Astrocyte (in vitro differentiated cells and primary cell): ENCODE measurements around the gene FGD4. TPM values are rescaled to one million over a fixed set of nuclear protein-coding genes. Genes with fewer than 3 reads are reported as not detected.

Experiments
- DNase-seq: peaks from one replicate; pipeline ENCODE4 v3.0.0-alpha.2; 2010; ENCODE audit warnings: low read depth
- FAIRE-seq: peaks from 2 replicates; lab custom pipeline; 2011; peaks lifted over from hg19 to GRCh38; lab: Jason Lieb, UNC
- H2AFZ ChIP-seq: 2 replicates; pipeline ENCODE4 v1.6.0; 2012; ENCODE audit warnings: low read depth, low read length, inconsistent platforms
- H3K27ac ChIP-seq: 2 replicates; pipeline ENCODE4 v1.5.1; 2011; ENCODE audit warnings: low read depth, low read length, inconsistent platforms
- H3K27me3 ChIP-seq: 2 replicates; pipeline ENCODE4 v1.6.0; 2011; ENCODE audit warnings: low read length, inconsistent platforms; ENCODE audit not compliant: insufficient read depth
- H3K36me3 ChIP-seq: 2 replicates; pipeline ENCODE4 v1.5.1; 2011; ENCODE audit warnings: low read length, inconsistent platforms; ENCODE audit not compliant: insufficient read depth
- H3K4me1 ChIP-seq: 2 replicates; pipeline ENCODE4 v1.5.1; 2011; ENCODE audit warnings: low read length, inconsistent platforms; ENCODE audit not compliant: insufficient read depth
- H3K4me2 ChIP-seq: 2 replicates; pipeline ENCODE4 v1.6.0; 2012; ENCODE audit warnings: low read length, inconsistent platforms
- H3K4me3 ChIP-seq: 2 replicates; pipeline ENCODE4 v1.5.1; 2011; ENCODE audit warnings: low read depth, mild to moderate bottlenecking, low read length, inconsistent platforms; ENCODE audit not compliant: insufficient read depth
- H3K79me2 ChIP-seq: 2 replicates; pipeline ENCODE4 v1.6.0; 2012; ENCODE audit warnings: mild to moderate bottlenecking, low read length, inconsistent platforms; ENCODE audit not compliant: insufficient read depth
- H3K9ac ChIP-seq: 2 replicates; pipeline ENCODE4 v1.6.0; 2012; ENCODE audit warnings: mild to moderate bottlenecking, low read length, inconsistent platforms
- H3K9me3 ChIP-seq: 2 replicates; pipeline ENCODE4 v1.5.1; 2012; ENCODE audit warnings: low read depth, mild to moderate bottlenecking, low read length, inconsistent platforms; ENCODE audit not compliant: insufficient read depth
- H4K20me1 ChIP-seq: 2 replicates; pipeline ENCODE4 v1.6.0; 2012; ENCODE audit warnings: low read length, inconsistent platforms; ENCODE audit not compliant: insufficient read depth
- H3K27ac Mint-ChIP-seq: one replicate; pipeline ENCODE4 v1.8.0; 2021; ENCODE audit warnings: mild to moderate bottlenecking, mixed read lengths; ENCODE audit not compliant: unreplicated experiment
- H3K27me3 Mint-ChIP-seq: one replicate; pipeline ENCODE4 v1.8.0; 2021; ENCODE audit warnings: low read depth, mixed read lengths; ENCODE audit not compliant: unreplicated experiment
- H3K36me3 Mint-ChIP-seq: one replicate; pipeline ENCODE4 v1.8.0; 2021; ENCODE audit warnings: low read depth, mixed read lengths; ENCODE audit not compliant: unreplicated experiment
- H3K4me1 Mint-ChIP-seq: one replicate; pipeline ENCODE4 v1.8.0; 2021; ENCODE audit warnings: low read depth, mixed read lengths; ENCODE audit not compliant: unreplicated experiment
- H3K4me3 Mint-ChIP-seq: one replicate; pipeline ENCODE4 v1.8.0; 2021; ENCODE audit warnings: mild to moderate bottlenecking, moderate library complexity, mixed read lengths; ENCODE audit not compliant: unreplicated experiment
- H3K9me3 Mint-ChIP-seq: one replicate; pipeline ENCODE4 v1.8.0; 2021; ENCODE audit warnings: mild to moderate bottlenecking, mixed read lengths; ENCODE audit not compliant: unreplicated experiment
- CTCF ChIP-seq: IDR thresholded peaks from 2 replicates; pipeline ENCODE4 v1.5.1; 2011; ENCODE audit warnings: low read depth, mild to moderate bottlenecking, inconsistent platforms, low read length, moderate library complexity; ENCODE audit not compliant: insufficient read depth
- EZH2 ChIP-seq: IDR thresholded peaks from 2 replicates; pipeline ENCODE4 v1.6.1; 2012; ENCODE audit warnings: mild to moderate bottlenecking, low read length, inconsistent platforms; ENCODE audit not compliant: insufficient read depth
- total RNA-seq: library from RNA; stranded (reverse); gene quantifications from 2 replicates; pipeline ENCODE4 v1.2.1, GENCODE V29; 2021

Gene FGD4
- total RNA-seq, 1 donor from 2014 or later = 18.7 TPM

- H3K9ac ChIP-seq = no peak overlapping the region
- no peak overlapping the region for H3K4me3 ChIP-seq
- no peak overlapping the region for H3K27ac Mint-ChIP-seq
- H3K4me1 Mint-ChIP-seq = peaks cover 5% of the 10 kb centered on the region
- H3K36me3 Mint-ChIP-seq = no peaks in the 10 kb centered on the region
- FAIRE-seq (no peak), DNase-seq (no peak)
- H3K4me2 ChIP-seq = no peak overlapping the region
- H3K4me3 Mint-ChIP-seq = no peak overlapping the region
- H3K36me3 ChIP-seq = no peaks in the 10 kb centered on the region
- no peaks in the 10 kb centered on the region for H3K4me1 ChIP-seq
- TF ChIP-seq EZH2 (no peak), CTCF (no peak)
- peaks cover 2% of the 10 kb centered on the region for H3K9me3 Mint-ChIP-seq
- H3K27ac ChIP-seq = no peak overlapping the region
- no peaks in the 10 kb centered on the region for H3K79me2 ChIP-seq
- H4K20me1 ChIP-seq = no peaks in the 10 kb centered on the region
- no peak overlapping the region for H2AFZ ChIP-seq
- no peaks in the 10 kb centered on the region for H3K9me3 ChIP-seq
- H3K27me3 ChIP-seq = no peaks in the 10 kb centered on the region
- H3K27me3 Mint-ChIP-seq = no peaks in the 10 kb centered on the region
Observed at GRCh38 chr12:32516230-32516629, 116.9 kb downstream of the FGD4 start.

- no peaks in the 10 kb centered on the region for H3K36me3 Mint-ChIP-seq
- Histone ChIP-seq H3K79me2 (no peaks in the 10 kb centered on the region), H2AFZ (no peak overlapping the region)
Observed at GRCh38 chr12:32517966-32518365, 118.6 kb downstream of the FGD4 start.

More at GRCh38 chr12:32517966-32518365, 118.6 kb downstream of the FGD4 start:
- no peaks in the 10 kb centered on the region for H3K9me3 ChIP-seq
- H3K27me3 Mint-ChIP-seq = no peaks in the 10 kb centered on the region
- H3K4me2 ChIP-seq = no peak overlapping the region
- H3K27ac ChIP-seq = no peak overlapping the region
- H3K4me3 ChIP-seq = no peak overlapping the region
- DNase-seq = no peak
- H3K27me3 ChIP-seq = no peaks in the 10 kb centered on the region
- H3K27ac Mint-ChIP-seq = no peak overlapping the region
- H3K4me1 ChIP-seq = no peaks in the 10 kb centered on the region
- TF ChIP-seq EZH2 (no peak), CTCF (no peak)
- no peak overlapping the region for H3K4me3 Mint-ChIP-seq
- peaks cover 2% of the 10 kb centered on the region for H3K9me3 Mint-ChIP-seq
- H3K4me1 Mint-ChIP-seq = peaks cover 15% of the 10 kb centered on the region
- no peaks in the 10 kb centered on the region for H3K36me3 ChIP-seq
- no peak for FAIRE-seq
- no peaks in the 10 kb centered on the region for H4K20me1 ChIP-seq
- no peak overlapping the region for H3K9ac ChIP-seq
